DND-41 (cell line): ENCODE results near the gene UNC45B.

Experiments used
- ATAC-seq: fragments of 200-7000 bp; cut with Tn5 transposase; 3 replicates; pipeline ENCODE4 v1.9.1; 2021; ENCODE audit warnings: low read depth; ENCODE audit not compliant: insufficient read depth
- DNase-seq: peaks from one replicate; pipeline ENCODE4 v3.0.0-alpha.2; 2020
- H2AFZ ChIP-seq: 2 replicates; pipeline ENCODE4 v1.6.0; 2012; ENCODE audit warnings: low read depth, low read length
- H3K27ac ChIP-seq: 2 replicates; pipeline ENCODE4 v1.5.1; 2012; ENCODE audit warnings: low read length, inconsistent platforms
- H3K27me3 ChIP-seq: fragments of 200-600 bp; sonication (generic); 2 replicates; pipeline ENCODE4 v1.6.0; 2012; ENCODE audit warnings: low read length, mild to moderate bottlenecking, inconsistent platforms; ENCODE audit not compliant: insufficient read depth, poor library complexity
- H3K36me3 ChIP-seq: 2 replicates; pipeline ENCODE4 v1.5.1; 2012; ENCODE audit warnings: low read length, inconsistent platforms; ENCODE audit not compliant: insufficient read depth
- H3K4me1 ChIP-seq: 2 replicates; pipeline ENCODE4 v1.5.1; 2012; ENCODE audit warnings: mild to moderate bottlenecking, low read length; ENCODE audit not compliant: insufficient read depth
- H3K4me2 ChIP-seq: 2 replicates; pipeline ENCODE4 v1.6.0; 2012; ENCODE audit warnings: mild to moderate bottlenecking, moderate library complexity, low read length, inconsistent platforms; ENCODE audit not compliant: insufficient read depth
- H3K4me3 ChIP-seq, 2 experiments: fragments of 200-600 bp in 1 of 2; shearing (Covaris generic) in 1 of 2; 2 replicates each; pipeline ENCODE4 v1.5.1; 2012 to 2016; ENCODE audit warnings: inconsistent platforms in 2 of 2, low read length in 2 of 2, mild to moderate bottlenecking in 2 of 2, low read depth in 1 of 2, moderate library complexity in 1 of 2
- H3K79me2 ChIP-seq: 2 replicates; pipeline ENCODE4 v1.6.0; 2012; ENCODE audit warnings: low read length, inconsistent platforms; ENCODE audit not compliant: insufficient read depth
- H3K9ac ChIP-seq: 2 replicates; pipeline ENCODE4 v1.6.0; 2012; ENCODE audit warnings: low read depth, mild to moderate bottlenecking, inconsistent platforms, low read length, moderate library complexity
- H3K9me3 ChIP-seq: 2 replicates; pipeline ENCODE4 v1.5.1; 2012; ENCODE audit warnings: low read length, moderate library complexity, mild to moderate bottlenecking, inconsistent platforms; ENCODE audit not compliant: insufficient read depth, severe bottlenecking
- H4K20me1 ChIP-seq: 2 replicates; pipeline ENCODE4 v1.6.0; 2012; ENCODE audit warnings: low read length; ENCODE audit not compliant: insufficient read depth
- CTCF ChIP-seq: IDR thresholded peaks from 2 replicates; pipeline ENCODE4 v1.5.1; 2012; ENCODE audit warnings: borderline replicate concordance, low read length, moderate library complexity, mild to moderate bottlenecking; ENCODE audit not compliant: poor library complexity, severe bottlenecking; ENCODE audit errors: extremely low read depth
- EZH2 ChIP-seq: IDR thresholded peaks from 3 replicates; pipeline ENCODE4 v1.6.1; 2012; ENCODE audit warnings: borderline replicate concordance, low read depth, mild to moderate bottlenecking, moderate library complexity, low read length, inconsistent platforms; ENCODE audit not compliant: severe bottlenecking

UNC45B gene

GRCh38 chr17:35236821-35237220 is 89.2 kb downstream of the UNC45B start:
- Histone ChIP-seq H3K4me3 (no peak overlapping the region), H2AFZ (no peak overlapping the region), H3K27me3 (peaks cover 9% of the 10 kb centered on the region), H3K27ac (no peak overlapping the region), H3K4me1 (peaks cover 17% of the 10 kb centered on the region), H3K9me3 (no peaks in the 10 kb centered on the region), H3K4me2 (no peak overlapping the region), H3K79me2 (peaks cover 2% of the 10 kb centered on the region; the same call in 1 of the 2 replicates), H3K36me3 (no peaks in the 10 kb centered on the region), H4K20me1 (0 out of 2 replicates have a peak, but pooled peaks cover 3% of the 10 kb centered on the region), H3K9ac (no peak overlapping the region)
- no peak for DNase-seq
- no peak for ATAC-seq
- TF ChIP-seq CTCF (no peak), EZH2 (no peak)

GRCh38 chr17:35238821-35239220 is 91.2 kb downstream of the UNC45B start:
- no peak overlapping the region for H3K9ac ChIP-seq
- ATAC-seq: no peak
- H3K27ac ChIP-seq: no peak overlapping the region

More at GRCh38 chr17:35238821-35239220, 91.2 kb downstream of the UNC45B start:
- no peak overlapping the region for H3K4me3 ChIP-seq
- H3K79me2 ChIP-seq: peaks cover 16% of the 10 kb centered on the region
- TF ChIP-seq EZH2 (no peak), CTCF (no peak)
- no peaks in the 10 kb centered on the region for H3K36me3 ChIP-seq
- DNase-seq: no peak
- peaks cover 6% of the 10 kb centered on the region; the same call in 1 of the 2 replicates for H4K20me1 ChIP-seq
- H3K9me3 ChIP-seq: no peaks in the 10 kb centered on the region
- H3K4me2 ChIP-seq: no peak overlapping the region
- no peak overlapping the region for H2AFZ ChIP-seq
- H3K27me3 ChIP-seq: peaks cover 21% of the 10 kb centered on the region
- peaks cover 34% of the 10 kb centered on the region for H3K4me1 ChIP-seq
